ENCODE measurements around the gene DSCAM. TPM values are rescaled to one million over a fixed set of nuclear protein-coding genes. Genes with fewer than 3 reads are reported as not detected.

The DSCAM gene
- total RNA-seq, 1 experiment from 2014 or later = not detected

DNA sequence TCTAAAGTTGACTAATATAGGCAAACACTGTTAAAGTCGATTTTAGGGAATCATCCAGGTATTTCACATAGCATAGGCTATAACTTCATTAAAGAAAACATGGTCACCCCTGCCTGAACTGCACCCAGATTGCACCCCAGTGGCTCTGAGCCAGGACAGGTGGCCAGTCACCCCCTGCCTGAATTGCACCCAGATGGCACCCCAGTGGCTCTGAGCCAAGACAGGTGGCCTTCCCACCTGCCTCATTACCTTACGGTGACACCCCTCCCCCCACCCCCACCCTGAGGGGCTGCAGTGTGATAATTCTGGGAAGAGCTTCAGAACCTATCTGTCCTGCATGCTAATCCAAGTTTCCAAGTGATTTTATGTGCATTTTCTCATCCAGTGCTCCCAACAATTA, 78.9 kb downstream of the DSCAM start:
- POLR2A ChIA-PET = no interaction called here
- no peak overlapping the region for H3K4me2 ChIP-seq (ENCODE audit: low read length)
- no peak for ATAC-seq
- no peaks in the 10 kb centered on the region for H3K79me2 ChIP-seq (ENCODE audit: insufficient read depth, low read length)
- H3K9me3 ChIP-seq (ENCODE audit: control insufficient read depth in 1 of 2, insufficient read depth in 1 of 2, low read depth in 1 of 2, low read length in 2 of 2) = peaks cover 13 to 39% of the 10 kb centered on the region in 2 experiments; a peak in 2 of 4 replicates
- no peaks in the 10 kb centered on the region for H4K20me1 ChIP-seq (ENCODE audit: insufficient read depth)
- no peak overlapping the region for H3K9ac ChIP-seq (ENCODE audit: low read length)
- H3K4me3 ChIP-seq (replicated peaks in 1 of 2; ENCODE audit: low read depth in 1 of 2, low read length in 2 of 2) = no peak overlapping the region
- H3K27ac ChIP-seq (ENCODE audit: low read depth, low read length) = no peak overlapping the region
- no peaks in the 10 kb centered on the region for H3K4me1 ChIP-seq (ENCODE audit: control insufficient read depth in 1 of 2, insufficient read depth in 2 of 2, low read length in 2 of 2)
- CTCF ChIA-PET = no interaction called here
- TF ChIP-seq, protein P1, sequence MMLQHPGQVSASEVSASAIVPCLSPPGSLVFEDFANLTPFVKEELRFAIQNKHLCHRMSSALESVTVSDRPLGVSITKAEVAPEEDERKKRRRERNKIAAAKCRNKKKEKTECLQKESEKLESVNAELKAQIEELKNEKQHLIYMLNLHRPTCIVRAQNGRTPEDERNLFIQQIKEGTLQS (IDR thresholded peaks at IDR 0.05) = no peak
- TF ChIP-seq ZFX (IDR thresholded peaks at IDR 0.05) (no peak), ZNF274 (IDR thresholded peaks at IDR 0.05; ENCODE audit: low read depth, low read length) (no peak), SP1 (IDR thresholded peaks at IDR 0.05; ENCODE audit: low read depth) (no peak), SIN3A (IDR thresholded peaks at IDR 0.05; ENCODE audit: low read depth) (no peak), ELF1 (IDR thresholded peaks at IDR 0.05; ENCODE audit: borderline replicate concordance, low read depth) (no peak), RAD21 (IDR thresholded peaks at IDR 0.05; ENCODE audit: low read depth) (no peak), JUND (IDR thresholded peaks at IDR 0.05) (no peak), TCF7L2 (IDR thresholded peaks at IDR 0.05; ENCODE audit: borderline replicate concordance, extremely low read depth, insufficient read depth, insufficient read length) (no peak)
- TF ChIP-seq, protein P2, sequence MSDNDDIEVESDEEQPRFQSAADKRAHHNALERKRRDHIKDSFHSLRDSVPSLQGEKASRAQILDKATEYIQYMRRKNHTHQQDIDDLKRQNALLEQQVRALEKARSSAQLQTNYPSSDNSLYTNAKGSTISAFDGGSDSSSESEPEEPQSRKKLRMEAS (IDR thresholded peaks at IDR 0.05) = no peak
- TF ChIP-seq, protein P3, sequence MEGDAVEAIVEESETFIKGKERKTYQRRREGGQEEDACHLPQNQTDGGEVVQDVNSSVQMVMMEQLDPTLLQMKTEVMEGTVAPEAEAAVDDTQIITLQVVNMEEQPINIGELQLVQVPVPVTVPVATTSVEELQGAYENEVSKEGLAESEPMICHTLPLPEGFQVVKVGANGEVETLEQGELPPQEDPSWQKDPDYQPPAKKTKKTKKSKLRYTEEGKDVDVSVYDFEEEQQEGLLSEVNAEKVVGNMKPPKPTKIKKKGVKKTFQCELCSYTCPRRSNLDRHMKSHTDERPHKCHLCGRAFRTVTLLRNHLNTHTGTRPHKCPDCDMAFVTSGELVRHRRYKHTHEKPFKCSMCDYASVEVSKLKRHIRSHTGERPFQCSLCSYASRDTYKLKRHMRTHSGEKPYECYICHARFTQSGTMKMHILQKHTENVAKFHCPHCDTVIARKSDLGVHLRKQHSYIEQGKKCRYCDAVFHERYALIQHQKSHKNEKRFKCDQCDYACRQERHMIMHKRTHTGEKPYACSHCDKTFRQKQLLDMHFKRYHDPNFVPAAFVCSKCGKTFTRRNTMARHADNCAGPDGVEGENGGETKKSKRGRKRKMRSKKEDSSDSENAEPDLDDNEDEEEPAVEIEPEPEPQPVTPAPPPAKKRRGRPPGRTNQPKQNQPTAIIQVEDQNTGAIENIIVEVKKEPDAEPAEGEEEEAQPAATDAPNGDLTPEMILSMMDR (IDR thresholded peaks at IDR 0.05 in 2 of 3, conservative IDR thresholded peaks at IDR 0.05 in 1 of 3; ENCODE audit: borderline replicate concordance in 1 of 3, insufficient read depth in 1 of 3, low read depth in 2 of 3, low read length in 2 of 3) = no peak
- TF ChIP-seq, protein P4, sequence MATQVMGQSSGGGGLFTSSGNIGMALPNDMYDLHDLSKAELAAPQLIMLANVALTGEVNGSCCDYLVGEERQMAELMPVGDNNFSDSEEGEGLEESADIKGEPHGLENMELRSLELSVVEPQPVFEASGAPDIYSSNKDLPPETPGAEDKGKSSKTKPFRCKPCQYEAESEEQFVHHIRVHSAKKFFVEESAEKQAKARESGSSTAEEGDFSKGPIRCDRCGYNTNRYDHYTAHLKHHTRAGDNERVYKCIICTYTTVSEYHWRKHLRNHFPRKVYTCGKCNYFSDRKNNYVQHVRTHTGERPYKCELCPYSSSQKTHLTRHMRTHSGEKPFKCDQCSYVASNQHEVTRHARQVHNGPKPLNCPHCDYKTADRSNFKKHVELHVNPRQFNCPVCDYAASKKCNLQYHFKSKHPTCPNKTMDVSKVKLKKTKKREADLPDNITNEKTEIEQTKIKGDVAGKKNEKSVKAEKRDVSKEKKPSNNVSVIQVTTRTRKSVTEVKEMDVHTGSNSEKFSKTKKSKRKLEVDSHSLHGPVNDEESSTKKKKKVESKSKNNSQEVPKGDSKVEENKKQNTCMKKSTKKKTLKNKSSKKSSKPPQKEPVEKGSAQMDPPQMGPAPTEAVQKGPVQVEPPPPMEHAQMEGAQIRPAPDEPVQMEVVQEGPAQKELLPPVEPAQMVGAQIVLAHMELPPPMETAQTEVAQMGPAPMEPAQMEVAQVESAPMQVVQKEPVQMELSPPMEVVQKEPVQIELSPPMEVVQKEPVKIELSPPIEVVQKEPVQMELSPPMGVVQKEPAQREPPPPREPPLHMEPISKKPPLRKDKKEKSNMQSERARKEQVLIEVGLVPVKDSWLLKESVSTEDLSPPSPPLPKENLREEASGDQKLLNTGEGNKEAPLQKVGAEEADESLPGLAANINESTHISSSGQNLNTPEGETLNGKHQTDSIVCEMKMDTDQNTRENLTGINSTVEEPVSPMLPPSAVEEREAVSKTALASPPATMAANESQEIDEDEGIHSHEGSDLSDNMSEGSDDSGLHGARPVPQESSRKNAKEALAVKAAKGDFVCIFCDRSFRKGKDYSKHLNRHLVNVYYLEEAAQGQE (IDR thresholded peaks at IDR 0.05; ENCODE audit: low read depth) = no peak
- no peaks in the 10 kb centered on the region for H3K36me3 ChIP-seq (ENCODE audit: control insufficient read depth in 1 of 2, insufficient read depth in 2 of 2, low read length in 2 of 2)
- RAD21 ChIA-PET (ENCODE audit: low non-redundant PET in 1 of 2, low total read pairs in 2 of 2, uncharacterized antibody in 2 of 2, unreplicated experiment in 2 of 2) = no interaction called here
- no peak for DNase-seq (ENCODE audit: low read depth, low spot score)
- H3K27me3 ChIP-seq (ENCODE audit: insufficient read depth, low read length) = no peaks in the 10 kb centered on the region
- BruUV-seq (replicated peaks) = no TSS peak
- H2AFZ ChIP-seq (ENCODE audit: low read depth, low read length, poor library complexity, severe bottlenecking) = no peak overlapping the region
- intact Hi-C loops (cut with micrococcal nuclease) = no loop called here
- no peaks in the 10 kb centered on the region for H3K9me2 ChIP-seq (ENCODE audit: insufficient read depth)

Data from HCT116 (cell line).